ENCODE results near the gene NELL1.

DNA sequence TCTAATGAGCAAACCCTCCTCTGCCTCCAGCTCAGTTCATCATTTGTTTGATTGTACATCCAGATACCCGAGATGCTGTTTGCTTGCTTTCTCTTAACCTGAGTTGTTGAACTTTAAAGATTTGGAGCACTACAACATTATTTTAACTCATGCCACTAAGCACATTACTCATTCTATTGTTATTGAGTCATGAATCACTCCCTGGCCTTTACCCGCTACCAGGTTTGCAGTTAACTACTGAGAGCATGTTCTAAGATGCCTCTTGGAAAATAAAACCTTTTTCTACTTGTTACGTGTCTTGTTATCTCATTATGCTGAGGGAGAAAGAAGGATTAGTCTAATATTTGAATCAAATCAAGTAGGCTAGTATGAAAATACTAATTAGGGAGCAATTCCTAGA, 802.9 kb downstream of the NELL1 start:
- no peak for TF ChIP-seq POLR2A (IDR thresholded peaks at IDR 0.05)
- TF ChIP-seq, protein P1, sequence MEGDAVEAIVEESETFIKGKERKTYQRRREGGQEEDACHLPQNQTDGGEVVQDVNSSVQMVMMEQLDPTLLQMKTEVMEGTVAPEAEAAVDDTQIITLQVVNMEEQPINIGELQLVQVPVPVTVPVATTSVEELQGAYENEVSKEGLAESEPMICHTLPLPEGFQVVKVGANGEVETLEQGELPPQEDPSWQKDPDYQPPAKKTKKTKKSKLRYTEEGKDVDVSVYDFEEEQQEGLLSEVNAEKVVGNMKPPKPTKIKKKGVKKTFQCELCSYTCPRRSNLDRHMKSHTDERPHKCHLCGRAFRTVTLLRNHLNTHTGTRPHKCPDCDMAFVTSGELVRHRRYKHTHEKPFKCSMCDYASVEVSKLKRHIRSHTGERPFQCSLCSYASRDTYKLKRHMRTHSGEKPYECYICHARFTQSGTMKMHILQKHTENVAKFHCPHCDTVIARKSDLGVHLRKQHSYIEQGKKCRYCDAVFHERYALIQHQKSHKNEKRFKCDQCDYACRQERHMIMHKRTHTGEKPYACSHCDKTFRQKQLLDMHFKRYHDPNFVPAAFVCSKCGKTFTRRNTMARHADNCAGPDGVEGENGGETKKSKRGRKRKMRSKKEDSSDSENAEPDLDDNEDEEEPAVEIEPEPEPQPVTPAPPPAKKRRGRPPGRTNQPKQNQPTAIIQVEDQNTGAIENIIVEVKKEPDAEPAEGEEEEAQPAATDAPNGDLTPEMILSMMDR (IDR thresholded peaks at IDR 0.05 in 8 of 11, conservative IDR thresholded peaks at IDR 0.05 in 3 of 11) = no peak

Data from spleen (tissue), 7 donors.